Stimulated activated CD8-positive, alpha-beta memory T cell treated with anti-CD3 and anti-CD28 coated beads, Interleukin-7, amount 100 ng/mL, for 48 hours (primary cell): ENCODE data around the gene KRTAP10-9.
"Not testable (repeated sequence)": the region's sequence is repeated elsewhere in the genome, so short reads cannot be mapped to it uniquely, and the experiment has no call there.

Experiments
- DNase-seq, 2 donors: peaks; one replicate each; pipeline ENCODE4 v3.0.0-alpha.2; 2020; ENCODE audit warnings: low read depth in 1 of 2; ENCODE audit errors: extremely low read depth in 1 of 2

The KRTAP10-9 gene

GRCh38 chr21:44637851-44638348 is 11.0 kb downstream of the KRTAP10-9 start:
- DNase-seq: not testable (repeated sequence)

GRCh38 chr21:44638506-44639330 is 11.8 kb downstream of the KRTAP10-9 start:
- DNase-seq: not testable (repeated sequence)

GRCh38 chr21:44639331-44639655 is 12.4 kb downstream of the KRTAP10-9 start:
- DNase-seq: no peak

- no peak for DNase-seq
Measured at GRCh38 chr21:44640761-44641160, 13.9 kb downstream of the KRTAP10-9 start.

GRCh38 chr21:44643741-44644310 is 16.9 kb downstream of the KRTAP10-9 start:
- no peak for DNase-seq

GRCh38 chr21:44644878-44645277 is 18.0 kb downstream of the KRTAP10-9 start:
- no peak for DNase-seq

GRCh38 chr21:44646366-44647221 is 19.7 kb downstream of the KRTAP10-9 start, which contains the start of gene KRTAP10-11:
Gene KRTAP10-11 (plus strand): TSS chr21:44646414. CDS start chr21:44646459, 45 bp downstream.
- DNase-seq: not testable (repeated sequence)

- DNase-seq: no peak
Measured at GRCh38 chr21:44647222-44647552, 20.3 kb downstream of the KRTAP10-9 start.

- no peak for DNase-seq
Measured at GRCh38 chr21:44648557-44649311, 21.8 kb downstream of the KRTAP10-9 start.

- no peak for DNase-seq
Measured at GRCh38 chr21:44649521-44650100, 22.7 kb downstream of the KRTAP10-9 start.

- no peak for DNase-seq
Measured at GRCh38 chr21:44650265-44650972, 23.5 kb downstream of the KRTAP10-9 start.

GRCh38 chr21:44650973-44651675 is 24.2 kb downstream of the KRTAP10-9 start:
- DNase-seq: no peak

GRCh38 chr21:44653123-44653522 is 26.2 kb downstream of the KRTAP10-9 start:
- no peak for DNase-seq

GRCh38 chr21:44653656-44654575 is 27.0 kb downstream of the KRTAP10-9 start:
- DNase-seq: no peak

- DNase-seq: no peak
Measured at GRCh38 chr21:44654576-44655175, 27.8 kb downstream of the KRTAP10-9 start, which contains the start of gene KRTAP12-4. Gene KRTAP12-4 (minus strand): TSS chr21:44654659. CDS start chr21:44654614, 45 bp downstream.

- DNase-seq: no peak
Measured at GRCh38 chr21:44656868-44657267, 30.0 kb downstream of the KRTAP10-9 start.
